OCI-LY1 (cell line): Measurements from ENCODE around the gene STX8.

Experiments used
- EZH2 ChIP-seq: fragments of 200-600 bp; sonication (generic), shearing (Covaris generic); IDR thresholded peaks from 2 replicates; pipeline ENCODE4 v1.8.0; 2017; ENCODE audit warnings: borderline replicate concordance, mixed run types, mild to moderate bottlenecking, antibody characterized with exemption, low read length, moderate library complexity, mixed read lengths
- TF ChIP-seq, protein P1 (sequence below): fragments of 200-600 bp; sonication (generic), shearing (Covaris generic); IDR thresholded peaks from 2 replicates; pipeline ENCODE4 v1.5.1; 2017; ENCODE audit warnings: mild to moderate bottlenecking, antibody characterized with exemption, low read length, moderate library complexity, mixed read lengths

DNA sequence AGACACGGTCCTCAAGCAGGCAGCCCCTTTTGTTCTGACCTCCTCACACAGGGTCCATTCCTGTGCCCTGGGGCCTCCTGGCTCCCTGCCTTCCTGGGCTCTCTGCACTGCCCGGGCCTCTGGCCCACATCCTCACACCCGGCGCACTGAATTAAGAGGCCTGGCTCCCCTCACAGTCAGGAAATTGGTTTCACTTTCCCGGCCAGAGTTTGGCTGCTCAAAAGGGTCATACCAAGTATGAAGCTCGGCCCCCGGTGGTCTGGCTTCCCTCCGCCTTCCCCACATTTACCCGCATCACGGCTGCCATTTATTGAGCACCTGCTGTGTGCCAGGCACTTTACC is 334.3 kb downstream of the STX8 start:
- TF ChIP-seq, protein P1, sequence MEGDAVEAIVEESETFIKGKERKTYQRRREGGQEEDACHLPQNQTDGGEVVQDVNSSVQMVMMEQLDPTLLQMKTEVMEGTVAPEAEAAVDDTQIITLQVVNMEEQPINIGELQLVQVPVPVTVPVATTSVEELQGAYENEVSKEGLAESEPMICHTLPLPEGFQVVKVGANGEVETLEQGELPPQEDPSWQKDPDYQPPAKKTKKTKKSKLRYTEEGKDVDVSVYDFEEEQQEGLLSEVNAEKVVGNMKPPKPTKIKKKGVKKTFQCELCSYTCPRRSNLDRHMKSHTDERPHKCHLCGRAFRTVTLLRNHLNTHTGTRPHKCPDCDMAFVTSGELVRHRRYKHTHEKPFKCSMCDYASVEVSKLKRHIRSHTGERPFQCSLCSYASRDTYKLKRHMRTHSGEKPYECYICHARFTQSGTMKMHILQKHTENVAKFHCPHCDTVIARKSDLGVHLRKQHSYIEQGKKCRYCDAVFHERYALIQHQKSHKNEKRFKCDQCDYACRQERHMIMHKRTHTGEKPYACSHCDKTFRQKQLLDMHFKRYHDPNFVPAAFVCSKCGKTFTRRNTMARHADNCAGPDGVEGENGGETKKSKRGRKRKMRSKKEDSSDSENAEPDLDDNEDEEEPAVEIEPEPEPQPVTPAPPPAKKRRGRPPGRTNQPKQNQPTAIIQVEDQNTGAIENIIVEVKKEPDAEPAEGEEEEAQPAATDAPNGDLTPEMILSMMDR = no peak
- TF ChIP-seq EZH2 = no peak
